EH (cell line): ENCODE results near the gene GJB3.
A peak's percentile ranks its signal among the peaks of the same experiment; 100 is the strongest.
"Not testable (repeated sequence)": the region's sequence is repeated elsewhere in the genome, so short reads cannot be mapped to it uniquely, and the experiment has no call there.

Experiments used
- DNase-seq: peaks from one replicate; pipeline ENCODE4 v3.0.0-alpha.2; 2015; ENCODE audit warnings: low read depth

The GJB3 gene

DNA sequence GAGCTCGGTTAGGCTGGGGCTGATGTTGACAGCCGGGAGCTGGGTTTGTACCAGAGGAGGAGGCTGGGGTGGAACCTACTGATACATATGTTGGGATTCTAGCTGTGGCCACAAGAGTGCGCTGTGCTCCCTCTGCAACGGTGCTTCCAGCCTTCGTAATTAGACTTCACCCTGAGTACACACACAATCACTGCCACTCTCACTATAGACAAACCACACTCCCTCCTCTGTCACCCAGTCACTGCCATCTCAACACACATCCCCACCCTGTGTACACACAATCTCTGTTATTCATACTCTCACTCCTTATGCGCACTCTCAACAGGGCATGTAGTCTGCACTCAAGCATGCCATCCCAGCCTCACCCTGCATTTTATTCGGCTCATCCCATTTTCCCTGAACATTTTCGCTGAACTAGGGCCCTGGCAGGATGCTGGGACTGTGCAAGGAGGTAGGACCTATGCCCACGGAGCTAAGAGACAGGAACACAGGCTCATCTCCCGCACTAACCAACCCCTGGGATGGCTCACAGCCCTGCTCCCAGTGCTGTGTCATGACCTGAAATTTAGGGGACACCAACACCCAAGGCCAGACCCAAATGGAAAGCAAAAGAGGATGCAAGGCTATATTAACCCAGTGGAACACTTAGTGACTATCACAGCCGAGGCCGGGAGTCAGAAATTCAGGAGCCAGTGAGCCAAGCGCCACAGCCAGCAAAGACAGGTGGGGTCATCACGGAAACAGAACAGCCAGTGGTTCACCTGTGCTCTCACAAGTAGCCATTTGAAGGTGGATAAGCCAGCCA, 5.7 kb downstream of the GJB3 start:
- DNase-seq: peak; percentile 78

DNA sequence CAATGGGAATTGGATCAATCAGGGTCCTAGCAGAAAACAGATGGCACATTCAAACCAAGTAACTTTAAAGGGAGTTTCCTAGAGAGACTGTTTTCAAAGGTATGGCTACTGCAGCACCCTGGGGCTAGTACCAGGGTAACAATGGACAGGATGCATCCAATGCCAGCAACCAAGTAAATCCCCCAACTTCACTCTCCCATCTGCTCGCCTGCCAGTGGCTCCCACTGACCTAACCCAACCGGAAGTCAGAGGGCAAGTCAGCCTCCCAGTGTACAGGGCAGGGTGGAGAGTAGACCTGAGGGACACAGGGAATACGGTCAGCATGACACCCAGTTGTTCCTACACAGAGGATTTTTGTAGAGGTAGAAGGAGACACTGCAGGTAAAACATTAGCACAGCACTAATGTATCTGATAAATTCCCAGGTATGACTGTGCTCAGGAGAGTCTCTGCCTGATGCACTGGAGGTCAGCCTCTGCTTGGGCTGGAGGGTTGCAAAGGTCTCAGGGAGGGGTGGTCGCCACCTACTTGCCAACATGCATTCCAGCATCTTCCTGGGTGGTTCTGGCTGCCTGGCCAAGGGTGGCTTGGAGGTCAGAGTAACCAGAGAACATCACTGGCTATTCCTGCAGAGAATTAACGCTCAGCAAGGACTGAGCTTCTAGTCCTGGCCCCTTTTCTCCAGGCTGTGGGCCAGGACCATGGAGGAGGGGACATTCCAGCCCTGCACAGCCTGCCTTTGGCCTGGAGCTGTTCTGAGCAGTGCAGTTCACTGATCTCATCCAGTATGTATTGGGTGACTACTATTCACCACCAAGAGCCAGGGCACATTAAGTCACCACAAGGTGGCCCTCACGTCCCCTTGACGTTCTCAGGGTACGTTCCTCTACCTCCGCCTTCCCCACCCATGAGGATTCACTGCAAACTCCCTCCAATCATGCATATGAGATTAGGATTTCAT, 6.7 kb downstream of the GJB3 start:
- DNase-seq: peak; percentile 71

DNA sequence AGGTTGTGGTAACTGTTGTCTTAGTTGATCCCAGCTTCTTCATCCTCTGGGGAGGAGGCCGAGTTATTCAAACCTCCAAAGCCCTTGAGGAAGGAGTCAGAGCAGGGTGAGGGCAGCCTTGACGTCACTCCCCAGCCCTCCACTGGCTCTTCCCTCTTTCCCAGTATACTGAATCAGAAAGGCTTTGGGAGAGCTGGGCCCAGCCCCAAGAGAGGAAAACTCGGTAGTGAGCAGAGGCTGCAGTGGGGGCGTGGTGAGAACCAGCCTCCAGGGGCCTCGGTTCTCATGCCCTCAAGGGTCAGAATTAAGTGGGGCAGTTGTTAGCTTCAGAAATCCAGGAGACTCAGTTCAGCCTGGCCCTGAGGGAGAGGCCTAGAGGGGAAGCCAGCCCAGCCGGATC, 10.0 kb downstream of the GJB3 start:
- DNase-seq: peak; percentile 17

DNA sequence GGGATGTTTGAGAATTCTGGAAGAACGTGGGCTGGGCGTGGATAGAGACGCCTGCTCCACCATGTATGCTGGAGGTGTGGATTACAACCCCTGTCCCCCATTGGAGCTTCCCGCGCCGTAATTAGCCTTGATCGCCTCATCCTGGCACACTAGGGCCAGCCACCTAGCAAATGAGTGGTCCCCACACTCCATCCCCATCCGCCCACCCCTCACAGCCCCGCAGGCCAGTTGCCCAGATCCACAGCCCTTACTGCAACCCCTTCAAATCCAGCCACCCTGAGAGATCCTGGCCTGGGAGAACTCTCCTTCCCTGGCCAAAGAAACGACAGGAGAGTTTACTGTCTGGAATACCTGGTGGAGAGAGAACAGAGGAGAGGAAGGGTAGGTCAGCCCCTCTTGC, 11.4 kb downstream of the GJB3 start:
- no peak for DNase-seq

DNA sequence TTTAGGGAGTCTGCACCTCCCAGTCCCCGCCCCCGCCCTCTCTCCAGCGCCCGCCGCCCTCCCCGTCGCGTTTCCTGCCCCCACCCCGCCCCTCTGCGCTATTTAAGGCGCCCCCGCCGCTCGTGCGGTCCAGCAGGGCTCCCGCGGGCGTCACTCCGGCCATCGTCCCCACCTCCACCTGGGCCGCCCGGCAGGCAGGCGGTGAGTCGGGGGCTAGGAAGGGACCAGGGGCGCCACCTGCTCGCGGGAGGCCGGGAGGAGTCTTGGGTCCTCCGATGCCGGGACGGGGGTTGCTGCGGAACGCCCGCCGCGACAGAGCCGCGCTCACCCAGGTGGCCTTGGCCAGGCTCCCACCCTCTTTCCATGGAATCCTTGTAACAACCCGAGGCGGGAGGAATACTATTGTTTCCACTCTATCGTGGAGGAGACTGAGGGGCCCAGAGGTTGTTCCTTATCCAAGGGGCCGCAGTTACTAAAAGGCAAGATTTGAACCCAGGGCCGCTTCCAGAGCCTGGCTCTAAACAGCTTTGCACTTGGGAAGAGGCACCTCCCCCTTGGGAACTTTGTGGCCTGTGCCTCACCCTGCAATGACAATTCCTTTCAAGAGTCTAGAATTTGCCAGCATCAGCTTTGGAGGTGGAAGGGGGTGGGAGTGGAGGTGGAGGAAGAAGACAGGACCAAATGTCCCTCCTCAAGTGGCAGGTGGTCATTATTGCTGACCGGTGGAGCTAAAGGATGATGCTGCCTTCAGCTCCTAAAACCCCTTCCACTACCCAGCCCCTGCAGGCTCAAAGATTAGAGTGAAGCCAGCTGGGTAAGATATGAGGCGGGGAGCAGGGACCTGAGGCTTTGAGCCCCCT, 12.1 kb downstream of the GJB3 start, which contains the start of gene GJA4:
Gene GJA4 (plus strand): TSS at position 132 of the 860 bp plus-strand sequence. CDS start 1,215 bp downstream, outside the sequence.
- DNase-seq: no peak

- DNase-seq: no peak
Measured at GRCh38 chr1:34794001-34794789, 13.2 kb downstream of the GJB3 start.

GRCh38 chr1:34794790-34795180, 13.8 kb downstream of the GJB3 start:
- no peak for DNase-seq

- no peak for DNase-seq
Measured at GRCh38 chr1:34795916-34796315, 14.9 kb downstream of the GJB3 start.

GRCh38 chr1:34796990-34797389, 16.0 kb downstream of the GJB3 start:
- no peak for DNase-seq

DNA sequence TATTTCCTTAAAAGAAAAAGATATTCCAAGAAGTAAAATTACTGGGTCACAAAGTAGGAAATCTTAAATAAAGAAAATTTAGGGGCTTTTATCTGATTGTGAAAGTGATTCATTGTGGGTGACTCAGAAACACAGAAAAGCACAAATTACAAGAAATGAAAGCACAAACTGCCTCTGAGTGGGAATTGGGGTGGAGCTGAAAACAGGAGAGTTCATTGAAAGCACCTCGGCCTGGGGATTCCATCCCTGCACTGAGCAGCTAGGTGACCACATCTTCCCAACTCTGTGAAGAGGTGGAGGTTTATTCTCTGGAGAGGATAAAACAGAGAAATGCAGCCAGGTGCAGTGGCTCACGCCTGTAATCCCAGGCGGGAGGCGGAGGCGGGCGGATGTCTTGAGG, 19.2 kb downstream of the GJB3 start:
- peak; percentile 28 for DNase-seq

DNA sequence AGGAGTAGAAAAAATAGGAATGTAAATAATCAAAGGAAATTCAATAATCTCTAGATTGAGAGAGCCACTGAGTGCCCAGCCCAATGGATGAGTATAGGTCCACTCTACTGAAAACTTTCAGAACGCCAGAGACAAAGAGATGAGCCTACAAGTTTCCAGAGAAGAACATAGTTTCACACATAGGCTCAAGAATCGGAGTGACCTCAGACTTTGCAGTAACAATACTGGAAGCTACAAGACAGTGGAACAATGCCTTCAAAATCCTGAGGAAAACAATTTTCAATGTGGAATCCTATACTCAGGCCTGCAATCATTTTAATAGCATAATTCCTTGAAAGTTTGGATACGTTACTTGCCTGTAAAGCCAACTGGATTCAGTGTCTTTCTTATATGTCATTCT, 22.8 kb downstream of the GJB3 start:
- no peak for DNase-seq

- peak; percentile 76 for DNase-seq
Measured at GRCh38 chr1:34806396-34806795, 25.4 kb downstream of the GJB3 start.

- no peak for DNase-seq
Measured at GRCh38 chr1:34808051-34808810, 27.2 kb downstream of the GJB3 start.

DNA sequence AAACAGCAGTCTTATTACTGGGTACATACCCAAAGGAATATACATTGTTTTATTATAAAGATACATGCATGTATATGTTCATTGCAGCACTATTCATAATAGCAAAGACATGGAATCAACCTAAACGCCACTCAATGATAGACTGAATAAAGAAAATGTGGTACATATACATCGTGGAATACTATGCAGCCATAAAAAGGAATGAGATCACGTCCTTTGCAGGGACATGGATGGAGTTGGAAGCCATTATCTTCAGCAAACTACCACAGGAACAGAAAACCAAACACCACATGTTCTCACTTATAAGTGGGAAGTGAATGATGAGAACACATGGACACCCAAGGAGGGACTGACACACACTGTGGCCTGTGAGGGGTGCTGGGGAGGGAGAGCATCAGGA, 29.8 kb downstream of the GJB3 start:
- not testable (repeated sequence) for DNase-seq

- DNase-seq: no peak
Measured at GRCh38 chr1:34816332-34816731, 35.3 kb downstream of the GJB3 start.

- DNase-seq: no peak
Measured at GRCh38 chr1:34816778-34817177, 35.8 kb downstream of the GJB3 start.

DNA sequence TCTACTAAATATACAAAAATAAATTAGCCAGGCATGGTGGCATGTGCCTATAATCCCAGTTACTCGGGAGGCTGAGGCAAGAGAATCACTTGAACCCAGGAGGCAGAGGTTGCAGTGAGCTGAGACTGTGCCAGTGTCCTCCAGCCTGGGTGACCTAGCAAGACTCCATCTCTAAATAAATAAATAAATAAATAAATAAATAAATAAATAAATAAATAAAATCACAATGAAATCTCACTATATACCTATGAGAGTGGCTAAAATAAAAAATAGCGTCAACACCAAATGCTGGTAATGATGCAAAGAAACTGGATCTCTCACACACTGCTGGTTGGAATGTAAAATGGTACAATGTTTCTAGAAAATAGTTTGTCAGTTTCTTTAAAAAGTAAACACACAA, 37.8 kb downstream of the GJB3 start:
- not testable (repeated sequence) for DNase-seq

DNA sequence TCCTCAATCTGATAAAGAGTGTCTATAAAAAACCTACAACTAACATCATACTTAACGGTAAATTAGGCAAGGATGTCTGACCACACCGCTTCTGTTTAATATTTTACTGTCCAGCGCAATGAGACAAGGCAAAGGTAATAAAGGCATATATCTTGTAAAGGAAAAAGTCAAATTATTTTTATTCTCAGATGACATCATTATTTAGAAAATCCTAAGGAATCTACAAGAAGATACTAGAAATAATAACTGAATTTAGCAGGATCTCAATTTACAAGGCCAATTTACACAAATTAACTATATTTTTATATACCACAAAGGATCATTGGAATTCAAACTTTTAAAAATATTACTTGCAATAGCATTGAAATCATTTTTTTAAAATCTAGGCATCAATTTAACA, 41.2 kb downstream of the GJB3 start:
- DNase-seq: no peak

DNA sequence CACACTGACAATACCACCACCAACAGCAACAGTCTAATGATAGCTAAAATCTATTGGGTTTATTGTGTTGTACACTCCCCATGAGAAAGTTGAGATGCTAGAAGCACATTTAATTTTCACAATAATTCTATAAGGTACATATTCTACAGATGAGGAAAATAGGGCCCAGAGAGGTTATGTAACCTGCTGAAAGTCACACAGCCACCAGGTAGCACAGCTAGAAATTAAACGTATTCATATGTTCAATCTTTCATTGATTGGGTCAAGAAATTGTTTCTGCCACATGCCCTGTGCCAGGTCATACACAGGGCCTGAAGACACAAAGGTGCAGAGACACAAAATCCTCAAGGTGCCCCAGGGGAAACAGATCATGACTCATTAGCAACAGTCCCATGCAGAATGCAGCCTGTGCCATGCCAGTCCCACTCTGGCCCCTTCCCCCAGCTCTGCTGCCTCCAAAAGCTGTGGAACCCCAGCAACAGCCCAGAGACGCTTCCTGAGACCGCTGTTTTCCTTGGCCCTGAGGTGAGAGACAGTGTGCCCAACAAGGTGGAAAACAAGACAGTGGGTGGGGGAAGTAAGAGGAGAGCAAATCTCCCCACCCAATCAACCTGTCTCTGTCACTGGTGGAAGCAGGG, 43.9 kb downstream of the GJB3 start:
- DNase-seq: no peak
